OCI-LY3 (cell line): ENCODE results near the gene STMN3.

Experiments
- EZH2phosphoT487 ChIP-seq: fragments of 200-600 bp; shearing (Covaris generic); IDR thresholded peaks from 2 replicates; pipeline ENCODE4 v1.6.1; 2018; ENCODE audit warnings: antibody characterized with exemption, mixed run types, low read depth
- TF ChIP-seq, protein P1 (sequence below): fragments of 200-600, 300-600 bp; sonication (generic); IDR thresholded peaks from 2 replicates; pipeline ENCODE4 v1.5.1; 2014; ENCODE audit warnings: antibody characterized with exemption, low read length, low read depth

DNA sequence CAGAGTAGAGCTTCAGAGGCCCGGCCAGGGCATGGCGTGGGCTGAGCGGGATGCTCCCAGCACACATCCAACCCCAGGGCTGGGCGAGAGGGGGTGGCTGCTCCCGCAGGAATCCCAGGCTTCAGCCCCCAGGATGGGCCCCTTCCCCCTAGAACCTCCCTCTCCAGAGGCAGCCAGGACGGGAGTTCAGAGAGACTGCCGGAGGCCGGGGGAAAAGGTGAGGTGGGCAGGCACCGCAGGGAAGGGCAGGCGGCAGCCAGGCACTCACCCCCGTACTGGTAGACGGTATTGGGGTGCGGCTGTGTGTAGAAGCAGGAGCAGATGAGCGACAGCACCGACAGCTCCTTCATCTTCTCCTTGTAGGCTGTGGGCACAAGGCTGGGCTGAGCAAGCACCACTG is 9.3 kb downstream of the STMN3 start:
- TF ChIP-seq, protein P1, sequence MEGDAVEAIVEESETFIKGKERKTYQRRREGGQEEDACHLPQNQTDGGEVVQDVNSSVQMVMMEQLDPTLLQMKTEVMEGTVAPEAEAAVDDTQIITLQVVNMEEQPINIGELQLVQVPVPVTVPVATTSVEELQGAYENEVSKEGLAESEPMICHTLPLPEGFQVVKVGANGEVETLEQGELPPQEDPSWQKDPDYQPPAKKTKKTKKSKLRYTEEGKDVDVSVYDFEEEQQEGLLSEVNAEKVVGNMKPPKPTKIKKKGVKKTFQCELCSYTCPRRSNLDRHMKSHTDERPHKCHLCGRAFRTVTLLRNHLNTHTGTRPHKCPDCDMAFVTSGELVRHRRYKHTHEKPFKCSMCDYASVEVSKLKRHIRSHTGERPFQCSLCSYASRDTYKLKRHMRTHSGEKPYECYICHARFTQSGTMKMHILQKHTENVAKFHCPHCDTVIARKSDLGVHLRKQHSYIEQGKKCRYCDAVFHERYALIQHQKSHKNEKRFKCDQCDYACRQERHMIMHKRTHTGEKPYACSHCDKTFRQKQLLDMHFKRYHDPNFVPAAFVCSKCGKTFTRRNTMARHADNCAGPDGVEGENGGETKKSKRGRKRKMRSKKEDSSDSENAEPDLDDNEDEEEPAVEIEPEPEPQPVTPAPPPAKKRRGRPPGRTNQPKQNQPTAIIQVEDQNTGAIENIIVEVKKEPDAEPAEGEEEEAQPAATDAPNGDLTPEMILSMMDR: no peak
- no peak for TF ChIP-seq EZH2phosphoT487
